NB4 (cell line): Measurements from ENCODE around the gene PTPRD.

Experiments used
- DNase-seq: peaks from one replicate; pipeline ENCODE4 v3.0.0; 2010; ENCODE audit warnings: low read depth
- H3K4me3 ChIP-seq: one replicate; pipeline ENCODE4 v1.5.1; 2011; ENCODE audit warnings: mild to moderate bottlenecking, low read depth, low read length, moderate library complexity
- CTCF ChIP-seq: IDR thresholded peaks from one replicate; pipeline ENCODE4 v1.5.1; 2012; ENCODE audit warnings: low read depth, low read length
- MYC ChIP-seq: IDR thresholded peaks from 2 replicates; pipeline ENCODE4 v1.6.1; 2011; ENCODE audit warnings: low read depth, low read length
- POLR2A ChIP-seq: IDR thresholded peaks from 2 replicates; pipeline ENCODE4 v1.6.1; 2011; ENCODE audit warnings: mild to moderate bottlenecking; ENCODE audit not compliant: insufficient read length; ENCODE audit errors: extremely low read depth
- TF ChIP-seq, protein P1 (sequence below): IDR thresholded peaks from 2 replicates; pipeline ENCODE4 v1.6.1; 2011; ENCODE audit warnings: low read depth, low read length

Gene PTPRD

GRCh38 chr9:8486095-8486494 lies 2126.7 kb downstream of the PTPRD start:
- peak; percentile 70 for TF ChIP-seq CTCF
- TF ChIP-seq MYC: no peak
- H3K4me3 ChIP-seq: no peak overlapping the region
- peak; percentile 44 for DNase-seq

DNA sequence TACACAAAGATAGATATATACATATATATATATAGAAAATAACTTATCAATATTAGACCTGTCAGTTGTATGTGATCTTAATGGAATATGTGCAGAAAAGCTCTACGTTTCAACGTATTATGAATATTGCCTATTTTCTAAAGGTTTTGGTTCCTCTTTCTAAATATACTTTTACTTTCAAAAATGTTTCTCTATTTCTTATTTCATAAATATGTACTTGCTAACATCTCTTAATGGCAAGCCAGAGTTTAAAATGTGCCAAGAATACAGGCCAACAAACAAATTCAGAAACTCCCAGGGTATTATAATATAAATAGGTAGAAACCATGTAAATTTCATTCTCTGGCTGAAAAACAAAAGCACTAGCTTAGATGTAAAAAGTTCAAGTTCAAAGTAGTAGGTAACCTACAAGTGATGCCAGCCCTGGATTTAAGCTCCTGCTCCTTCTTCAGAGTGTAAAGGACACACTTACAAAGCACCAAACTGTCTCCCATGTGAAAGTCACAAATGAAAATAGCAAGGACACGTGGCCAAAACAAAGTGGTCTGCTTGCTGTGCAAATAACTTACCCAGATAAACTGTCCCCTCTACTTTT lies 2128.1 kb downstream of the PTPRD start:
- TF ChIP-seq, protein P1, sequence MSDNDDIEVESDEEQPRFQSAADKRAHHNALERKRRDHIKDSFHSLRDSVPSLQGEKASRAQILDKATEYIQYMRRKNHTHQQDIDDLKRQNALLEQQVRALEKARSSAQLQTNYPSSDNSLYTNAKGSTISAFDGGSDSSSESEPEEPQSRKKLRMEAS: peak; percentile 11; the same call in 1 of the 2 replicates
- no peak for TF ChIP-seq CTCF

DNA sequence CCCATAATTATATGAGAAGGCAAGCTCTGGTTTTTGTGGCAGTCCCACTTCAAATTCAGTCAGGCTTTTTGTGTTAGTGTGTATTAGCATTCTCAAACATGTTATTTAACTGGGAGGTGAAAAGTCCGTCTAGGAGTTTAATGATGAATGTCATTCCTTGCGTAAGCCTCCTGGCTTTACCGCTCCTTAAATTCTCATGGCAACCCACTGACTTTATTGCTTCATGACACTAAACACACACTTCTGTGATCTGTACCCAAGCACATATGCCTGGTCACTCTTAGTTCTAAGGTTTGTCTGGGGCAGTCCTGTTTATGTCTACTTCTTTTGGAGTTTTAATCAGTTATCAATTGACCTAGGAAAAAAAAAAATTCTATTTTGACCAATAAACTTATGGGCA lies 2135.4 kb downstream of the PTPRD start:
- no peak overlapping the region for H3K4me3 ChIP-seq
- DNase-seq: no peak
- TF ChIP-seq CTCF (no peak), MYC (no peak), POLR2A (no peak)
- TF ChIP-seq, protein P1: no peak

More for the DNA sequence above, 2128.1 kb downstream of the PTPRD start:
- DNase-seq: no peak
- H3K4me3 ChIP-seq: no peak overlapping the region

DNA sequence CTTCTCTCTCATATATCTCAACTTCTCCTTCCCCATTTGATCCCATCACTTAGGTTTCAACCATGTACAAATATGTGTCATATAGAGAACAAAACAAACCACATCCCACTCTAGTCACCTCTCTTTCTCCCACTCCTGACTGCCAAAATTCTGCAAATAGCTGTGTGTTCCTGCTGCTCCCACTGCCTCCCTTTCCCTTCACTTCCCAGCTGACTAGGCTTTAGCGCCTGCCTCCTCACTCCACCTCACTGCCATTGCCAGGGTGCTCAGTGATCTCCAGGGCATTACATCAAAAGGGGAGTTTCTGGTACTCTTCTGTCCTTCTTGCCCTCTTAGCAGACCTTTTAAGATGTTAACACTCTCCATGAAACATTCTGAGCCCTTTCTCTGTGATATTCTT lies 2137.9 kb downstream of the PTPRD start:
- TF ChIP-seq, protein P1: no peak
- TF ChIP-seq CTCF (no peak), POLR2A (no peak)
- no peak for DNase-seq
- no peak overlapping the region for H3K4me3 ChIP-seq

DNA sequence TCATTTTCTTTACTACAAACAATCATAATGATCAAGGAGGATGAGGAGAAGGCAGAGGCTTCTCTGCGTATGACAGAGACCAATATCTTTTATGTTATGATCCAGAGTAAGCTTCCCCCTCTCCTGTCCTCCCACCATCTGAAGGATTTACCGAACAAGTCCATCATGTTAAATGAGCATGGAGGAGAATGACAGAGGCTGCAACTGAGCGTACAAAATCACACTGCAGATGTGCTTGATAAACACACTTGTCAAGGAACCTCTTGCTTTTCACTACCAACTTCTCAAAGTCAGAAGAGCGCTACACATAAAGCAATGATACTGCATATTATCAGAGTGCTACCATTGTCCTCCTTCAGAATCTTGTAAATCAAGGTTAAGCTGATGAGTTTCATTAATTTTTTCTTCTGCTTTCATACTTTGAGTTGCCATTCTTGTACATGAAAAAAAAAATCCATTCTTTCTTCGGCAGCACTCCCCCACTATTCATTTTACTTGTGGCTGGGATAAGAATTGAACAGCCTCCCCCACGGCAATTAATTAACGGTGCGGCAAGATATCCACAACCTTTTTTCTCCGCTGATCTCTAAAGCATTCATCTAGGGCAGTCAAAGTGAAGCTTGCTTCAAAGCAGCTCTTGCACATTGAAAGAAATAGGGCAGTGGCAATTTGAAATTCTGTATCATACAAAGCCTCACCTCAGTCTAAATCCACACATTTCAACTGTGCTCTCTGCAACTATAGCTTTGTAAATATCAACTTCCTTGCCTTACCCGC lies 2139.4 kb downstream of the PTPRD start:
- no peak for DNase-seq
- TF ChIP-seq POLR2A (no peak), MYC (no peak), CTCF (no peak)
- TF ChIP-seq, protein P1: no peak

More for the DNA sequence above, 2139.4 kb downstream of the PTPRD start:
- no peak overlapping the region for H3K4me3 ChIP-seq
